ENCODE data around the gene CACNA1B.

DNA sequence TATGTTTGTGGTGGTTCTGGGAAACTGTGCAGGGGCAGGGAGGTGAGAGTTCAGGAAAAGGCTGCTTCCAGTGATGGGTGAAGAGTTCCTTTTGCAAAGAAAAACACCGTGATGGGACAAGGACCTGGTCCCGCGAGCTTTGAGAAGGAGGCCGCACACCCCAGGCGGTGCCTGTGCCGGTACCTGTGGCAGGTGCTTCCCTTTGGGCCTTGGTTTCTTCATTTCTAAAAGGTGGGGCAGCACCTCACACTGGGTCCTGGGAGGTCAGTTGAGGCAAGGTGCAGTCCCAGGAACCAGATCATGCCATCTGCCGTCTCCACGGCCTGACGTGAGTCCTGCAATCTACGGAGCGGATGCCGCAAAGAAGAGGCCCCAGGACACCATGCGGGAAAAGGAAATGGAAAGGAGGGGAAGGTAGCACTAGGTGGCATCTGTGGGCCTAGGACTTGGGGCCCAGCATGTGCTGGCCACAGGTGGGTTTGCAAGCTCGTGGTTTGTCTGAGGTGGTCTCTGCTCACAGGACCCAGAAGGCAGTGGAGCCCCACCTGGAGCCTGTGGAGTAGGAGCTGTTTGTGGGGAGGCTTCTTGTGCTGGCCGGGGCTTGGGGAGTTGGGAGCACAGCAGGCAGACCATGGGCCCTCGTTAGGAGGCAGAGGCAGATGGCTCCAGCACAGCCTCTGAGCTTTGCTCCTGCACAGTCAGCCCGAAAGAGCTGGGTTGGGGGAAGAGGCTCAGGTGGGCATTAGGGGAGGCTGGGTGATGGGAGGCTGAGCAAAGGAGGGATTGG lies 131.6 kb downstream of the CACNA1B start:
- TF ChIP-seq CTCF (IDR thresholded peaks at IDR 0.05) (no peak), POLR2A (IDR thresholded peaks at IDR 0.05) (no peak), POLR2AphosphoS5 (IDR thresholded peaks at IDR 0.05) (no peak)
